GM13976 (cell line): ENCODE results near the gene AKAP9.
"Not testable (repeated sequence)": the region's sequence is repeated elsewhere in the genome, so short reads cannot be mapped to it uniquely, and the experiment has no call there.

Experiments used
- DNase-seq: peaks from one replicate; pipeline ENCODE4 v3.0.0; 2012; ENCODE audit warnings: low spot score
- CTCF ChIP-seq: IDR thresholded peaks from 2 replicates; pipeline ENCODE4 v1.5.1; 2012; ENCODE audit warnings: borderline replicate concordance, mild to moderate bottlenecking; ENCODE audit not compliant: insufficient read depth; ENCODE audit errors: extremely low read depth, missing control alignments, control extremely low read depth
- in situ Hi-C: fragments of 300-500 bp; cut with MboI; formaldehyde crosslinking; loops from one replicate; pipeline ENCODE4 v1.12.0; 2022; ENCODE audit warnings: low sequenced_read_pairs, mixed read lengths, inconsistent platforms; ENCODE audit not compliant: unreplicated experiment

AKAP9 gene

GRCh38 chr7:92002720-92003119 is 62.1 kb downstream of the AKAP9 start:
- TF ChIP-seq CTCF, result no peak
- no peak for DNase-seq
- in situ Hi-C loops, result no loop called here

- DNase-seq, result no peak
- no peak for TF ChIP-seq CTCF
- in situ Hi-C loops, result no loop called here
Measured at GRCh38 chr7:92006046-92006445, 65.4 kb downstream of the AKAP9 start.

- TF ChIP-seq CTCF, result no peak
- DNase-seq, result no peak
- in situ Hi-C loops, result no loop called here
Measured at GRCh38 chr7:92010215-92010614, 69.6 kb downstream of the AKAP9 start.

GRCh38 chr7:92013611-92014010 is 72.9 kb downstream of the AKAP9 start:
- DNase-seq, result no peak
- in situ Hi-C loops, result no loop called here
- no peak for TF ChIP-seq CTCF

GRCh38 chr7:92020636-92021035 is 80.0 kb downstream of the AKAP9 start:
- TF ChIP-seq CTCF, result no peak
- in situ Hi-C loops, result no loop called here
- no peak for DNase-seq

GRCh38 chr7:92025260-92025659 is 84.6 kb downstream of the AKAP9 start:
- TF ChIP-seq CTCF, result no peak
- no peak for DNase-seq
- in situ Hi-C loops, result no loop called here

GRCh38 chr7:92026635-92027034 is 86.0 kb downstream of the AKAP9 start:
- DNase-seq, in situ Hi-C loops: not testable (repeated sequence)

GRCh38 chr7:92027128-92027527 is 86.5 kb downstream of the AKAP9 start:
- DNase-seq, in situ Hi-C loops: not testable (repeated sequence)
